Testis (tissue), 3 donors: ENCODE data around the gene ADCY10. TPM values are rescaled to one million over a fixed set of nuclear protein-coding genes. Genes with fewer than 3 reads are reported as not detected.
"Not testable (repeated sequence)": the region's sequence is repeated elsewhere in the genome, so short reads cannot be mapped to it uniquely, and the experiment has no call there.

ENCODE experiments used
- DNase-seq: peaks from one replicate; pipeline ENCODE4 v3.0.0-alpha.2; 2019
- H3K27ac ChIP-seq, 2 donors: fragments of 200-600 bp; sonication (generic); one replicate each; pipeline ENCODE4 v1.5.1; 2019
- H3K27me3 ChIP-seq: fragments of 200-600 bp; sonication (generic); one replicate; pipeline ENCODE4 v1.5.1; 2019
- H3K36me3 ChIP-seq: fragments of 200-600 bp; sonication (generic); one replicate; pipeline ENCODE4 v1.5.1; 2017; ENCODE audit warnings: low read depth; ENCODE audit errors: missing control alignments
- H3K4me1 ChIP-seq: fragments of 200-600 bp; sonication (generic); one replicate; pipeline ENCODE4 v1.5.1; 2019
- H3K4me3 ChIP-seq, 2 donors: fragments of 200-600 bp; sonication (generic); one replicate each; pipeline ENCODE4 v1.5.1; 2017 to 2019
- H3K9me3 ChIP-seq: fragments of 200-600 bp; sonication (generic); one replicate; pipeline ENCODE4 v1.5.1; 2017
- POLR2A ChIP-seq: fragments of 450-650 bp; IDR thresholded peaks from one replicate; pipeline ENCODE4 v1.6.1; 2017; ENCODE audit warnings: antibody characterized with exemption, mild to moderate bottlenecking, moderate library complexity
- WGBS, 2 donors: methylation state at CpG; one replicate each; pipeline ENCODE4 v1.1.5; 2018; 5-methylcytosine and 5-hydroxymethylcytosine counted together
- intact Hi-C: fragments of 100-400 bp; cut with DNase I; formaldehyde crosslinking; loops from one replicate; pipeline ENCODE4 v1.15.1; 2023; ENCODE audit warnings: low total_unique reads
- polyA plus RNA-seq: library from polyadenylated mRNA; stranded (reverse); fragments of 350-450 nt; fragmentation: Illumina TruSeq; extraction: RNeasy Lipid Tissue Mini Kit (QIAGEN cat#74804); gene quantifications from one replicate; pipeline ENCODE4 v1.2.3, GENCODE V29; 2014; ENCODE audit warnings: low read depth, low replicate concordance; ENCODE audit not compliant: insufficient read depth
- total RNA-seq, 2 donors: library from RNA; depleted of rRNA; stranded (reverse); fragments of >200 nt; gene quantifications; one replicate each; pipeline ENCODE4 v1.2.3, GENCODE V29; 2016
- TF ChIP-seq, protein P1 (sequence below), 3 experiments: fragments of 450-650 bp in 2 of 3; fragments of 200-600 bp in 1 of 3; sonication (generic) in 1 of 3; IDR thresholded peaks; one replicate each; pipeline ENCODE4 v1.5.1; 2016 to 2019; ENCODE audit warnings: antibody characterized with exemption in 3 of 3, mild to moderate bottlenecking in 2 of 3, moderate library complexity in 1 of 3

Gene ADCY10
- total and polyA plus RNA-seq, 3 donors from 2014 or later: 9.4 to 49.7 (median 24.6) TPM

DNA sequence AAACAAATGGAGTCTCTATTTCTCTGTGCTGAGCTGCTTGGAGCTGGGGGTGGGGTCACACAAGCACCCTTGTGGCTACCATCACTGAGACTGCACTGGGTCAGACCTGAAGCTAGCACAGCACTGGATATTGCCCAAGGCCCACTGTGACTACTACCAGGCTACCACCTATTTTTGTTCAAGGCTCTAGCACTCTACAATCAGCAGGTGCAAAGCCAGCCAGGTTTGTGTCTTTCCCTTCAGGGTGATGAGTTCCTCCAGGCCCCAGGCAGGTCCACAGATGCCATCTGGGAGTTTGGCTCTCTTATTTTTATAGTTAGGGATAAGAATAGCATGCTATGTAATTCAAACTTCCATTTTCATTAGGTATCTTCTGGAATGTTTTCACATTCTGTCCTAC, 23.5 kb downstream of the ADCY10 start:
- Histone ChIP-seq H3K27ac (no peak overlapping the region), H3K27me3 (no peaks in the 10 kb centered on the region), H3K4me1 (no peaks in the 10 kb centered on the region), H3K9me3 (no peaks in the 10 kb centered on the region), H3K4me3 (no peak overlapping the region), H3K36me3 (no peaks in the 10 kb centered on the region)
- intact Hi-C loops: no loop called here
- TF ChIP-seq POLR2A: no peak
- TF ChIP-seq, protein P1, sequence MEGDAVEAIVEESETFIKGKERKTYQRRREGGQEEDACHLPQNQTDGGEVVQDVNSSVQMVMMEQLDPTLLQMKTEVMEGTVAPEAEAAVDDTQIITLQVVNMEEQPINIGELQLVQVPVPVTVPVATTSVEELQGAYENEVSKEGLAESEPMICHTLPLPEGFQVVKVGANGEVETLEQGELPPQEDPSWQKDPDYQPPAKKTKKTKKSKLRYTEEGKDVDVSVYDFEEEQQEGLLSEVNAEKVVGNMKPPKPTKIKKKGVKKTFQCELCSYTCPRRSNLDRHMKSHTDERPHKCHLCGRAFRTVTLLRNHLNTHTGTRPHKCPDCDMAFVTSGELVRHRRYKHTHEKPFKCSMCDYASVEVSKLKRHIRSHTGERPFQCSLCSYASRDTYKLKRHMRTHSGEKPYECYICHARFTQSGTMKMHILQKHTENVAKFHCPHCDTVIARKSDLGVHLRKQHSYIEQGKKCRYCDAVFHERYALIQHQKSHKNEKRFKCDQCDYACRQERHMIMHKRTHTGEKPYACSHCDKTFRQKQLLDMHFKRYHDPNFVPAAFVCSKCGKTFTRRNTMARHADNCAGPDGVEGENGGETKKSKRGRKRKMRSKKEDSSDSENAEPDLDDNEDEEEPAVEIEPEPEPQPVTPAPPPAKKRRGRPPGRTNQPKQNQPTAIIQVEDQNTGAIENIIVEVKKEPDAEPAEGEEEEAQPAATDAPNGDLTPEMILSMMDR (IDR thresholded peaks at IDR 0.05): no peak
- DNase-seq: no peak

DNA sequence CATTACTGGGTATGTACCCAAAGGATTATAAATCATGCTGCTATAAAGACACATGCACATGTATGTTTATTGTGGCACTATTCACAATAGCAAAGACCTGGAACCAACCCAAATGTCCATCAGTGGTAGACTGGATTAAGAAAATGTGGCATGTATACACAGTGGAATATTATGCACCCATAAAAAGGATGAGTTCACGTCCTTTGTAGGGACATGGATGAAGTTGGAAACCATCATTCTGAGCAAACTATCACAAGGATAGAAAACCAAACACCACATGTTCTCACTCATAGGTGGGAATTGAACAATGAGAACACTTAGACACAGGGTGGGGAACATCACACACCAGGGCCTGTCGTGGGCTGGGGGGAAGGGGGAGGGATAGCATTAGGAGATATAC, 26.7 kb downstream of the ADCY10 start:
- H3K4me1 ChIP-seq, H3K4me3 ChIP-seq, intact Hi-C loops, H3K27me3 ChIP-seq, DNase-seq, H3K36me3 ChIP-seq, H3K27ac ChIP-seq, H3K9me3 ChIP-seq: not testable (repeated sequence)
- 88 to 97% methylated on average over 2 of the region's 2 CpGs for WGBS, 2 donors

DNA sequence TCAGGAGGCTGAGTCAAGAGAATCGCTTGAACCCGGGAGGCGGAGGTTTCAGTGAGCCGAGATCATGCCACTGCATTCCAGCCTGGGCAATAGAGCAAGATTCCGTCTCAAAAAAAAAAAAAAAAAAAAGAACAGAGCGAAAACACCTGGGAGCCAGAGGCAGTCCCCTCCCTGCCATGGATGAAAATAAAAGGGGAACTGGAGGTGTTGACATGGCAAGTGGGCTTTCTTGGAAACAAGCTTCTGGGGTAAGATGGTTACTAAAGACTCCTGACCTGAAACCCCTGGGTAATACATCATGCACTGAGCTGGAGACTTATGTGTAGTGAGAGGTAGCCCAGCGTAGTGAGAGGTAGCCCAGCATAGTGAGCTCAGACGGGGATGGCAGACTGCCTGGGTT, 31.6 kb downstream of the ADCY10 start:
- 81 to 89% methylated on average over 8 of the region's 8 CpGs for WGBS, 2 donors
- H3K27ac ChIP-seq: no peak overlapping the region
- H3K4me1 ChIP-seq: no peaks in the 10 kb centered on the region
- H3K9me3 ChIP-seq: no peaks in the 10 kb centered on the region
- no peak overlapping the region for H3K4me3 ChIP-seq
- intact Hi-C loops: no loop called here
- no peak for DNase-seq
- TF ChIP-seq, protein P1 (IDR thresholded peaks at IDR 0.05): no peak
- TF ChIP-seq POLR2A: no peak
- H3K36me3 ChIP-seq: no peaks in the 10 kb centered on the region
- H3K27me3 ChIP-seq: no peaks in the 10 kb centered on the region

DNA sequence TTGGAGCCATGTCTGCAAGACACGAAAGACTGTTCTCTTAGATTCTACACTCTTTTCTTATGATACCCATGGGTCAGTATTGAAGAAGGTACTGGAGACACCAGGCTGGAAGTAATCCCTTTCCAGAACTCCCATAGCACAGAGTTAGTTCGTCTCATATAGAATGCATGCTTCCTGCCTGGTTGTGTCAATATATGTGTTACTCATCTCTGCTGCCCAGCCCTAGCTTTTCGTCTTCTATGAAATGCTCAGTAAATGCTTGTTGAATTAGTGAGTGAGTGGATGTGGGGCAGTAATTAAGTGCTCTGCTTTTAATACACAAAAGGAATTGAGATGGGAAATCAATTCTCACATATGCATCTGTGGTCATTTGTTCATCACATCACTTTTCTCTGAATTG, 32.1 kb downstream of the ADCY10 start:
- intact Hi-C loops: no loop called here
- Histone ChIP-seq H3K4me3 (no peak overlapping the region), H3K36me3 (no peaks in the 10 kb centered on the region), H3K27ac (no peak overlapping the region), H3K27me3 (no peaks in the 10 kb centered on the region), H3K4me1 (no peaks in the 10 kb centered on the region), H3K9me3 (no peaks in the 10 kb centered on the region)
- no peak for TF ChIP-seq POLR2A
- TF ChIP-seq, protein P1 (IDR thresholded peaks at IDR 0.05): no peak
- 84 to 97% methylated on average over 3 of the region's 3 CpGs for WGBS, 2 donors
- DNase-seq: no peak

DNA sequence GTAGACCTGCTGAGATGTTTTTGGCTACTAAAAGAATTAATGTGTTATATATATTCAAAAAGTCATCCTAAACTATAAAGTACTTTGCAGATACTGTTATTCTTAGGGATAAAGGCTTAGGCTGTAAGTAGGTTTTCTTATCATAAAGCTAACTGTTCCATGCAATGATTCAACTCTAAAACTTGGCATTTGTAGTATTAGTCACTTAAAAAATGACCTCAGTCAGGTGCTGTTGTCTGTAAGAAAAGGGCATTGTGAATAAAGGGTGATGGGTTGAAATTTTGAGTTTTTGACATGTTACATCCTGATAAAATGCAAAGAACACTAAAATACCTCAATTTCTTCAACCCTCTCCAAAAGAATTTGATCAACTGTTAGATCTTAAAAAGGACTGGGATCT, 32.9 kb downstream of the ADCY10 start:
- no peak for DNase-seq
- TF ChIP-seq, protein P1 (IDR thresholded peaks at IDR 0.05): no peak
- no peak for TF ChIP-seq POLR2A
- no peak overlapping the region for H3K4me3 ChIP-seq
- H3K4me1 ChIP-seq: no peaks in the 10 kb centered on the region
- H3K36me3 ChIP-seq: no peaks in the 10 kb centered on the region
- H3K27me3 ChIP-seq: no peaks in the 10 kb centered on the region
- no peak overlapping the region for H3K27ac ChIP-seq
- no peaks in the 10 kb centered on the region for H3K9me3 ChIP-seq
- intact Hi-C loops: no loop called here
